Measurements from ENCODE around the gene STARD4.

GRCh38 chr5:111486055-111486454 is 26.3 kb downstream of the STARD4 start:
- TF ChIP-seq POLR2A (IDR thresholded peaks at IDR 0.05) = no peak
- no peak for TF ChIP-seq CTCF (IDR thresholded peaks at IDR 0.05)

Measured in thyroid gland (tissue), 4 donors.